Measurements from ENCODE around the gene BCL7B.

BCL7B gene

GRCh38 chr7:73557397-73558257 is at the start of gene BCL7B:
BCL7B (minus strand) TSS chr7:73557690; CDS start chr7:73557578, 112 bp downstream.
- no peak for TF ChIP-seq CTCF (IDR thresholded peaks at IDR 0.05; ENCODE audit: low read depth, low read length)
- peak within 1 kb of the TSS; percentile 85 for H3K4me3 ChIP-seq (ENCODE audit: low read depth, low read length)

GRCh38 chr7:73605601-73606220 is 48.2 kb upstream of the BCL7B start:
- no peak for TF ChIP-seq CTCF (IDR thresholded peaks at IDR 0.05; ENCODE audit: low read depth, low read length)
- no peak overlapping the region for H3K4me3 ChIP-seq (ENCODE audit: low read depth, low read length)

- no peak for TF ChIP-seq CTCF (IDR thresholded peaks at IDR 0.05; ENCODE audit: low read depth, low read length)
Measured at GRCh38 chr7:73602721-73603651, 45.5 kb upstream of the BCL7B start.

GRCh38 chr7:73599916-73600315 is 42.4 kb upstream of the BCL7B start:
- no peak overlapping the region for H3K4me3 ChIP-seq (ENCODE audit: low read depth, low read length)
- no peak for TF ChIP-seq CTCF (IDR thresholded peaks at IDR 0.05; ENCODE audit: low read depth, low read length)

More at GRCh38 chr7:73602721-73603651, 45.5 kb upstream of the BCL7B start:
- H3K4me3 ChIP-seq (ENCODE audit: low read depth, low read length), result no peak overlapping the region

GRCh38 chr7:73599151-73599882 is 41.8 kb upstream of the BCL7B start:
- no peak for TF ChIP-seq CTCF (IDR thresholded peaks at IDR 0.05; ENCODE audit: low read depth, low read length)
- H3K4me3 ChIP-seq (ENCODE audit: low read depth, low read length), result no peak overlapping the region

GRCh38 chr7:73597978-73598782 is 40.7 kb upstream of the BCL7B start:
- no peak overlapping the region for H3K4me3 ChIP-seq (ENCODE audit: low read depth, low read length)
- no peak for TF ChIP-seq CTCF (IDR thresholded peaks at IDR 0.05; ENCODE audit: low read depth, low read length)
